Measurements from ENCODE around the gene RHNO1. TPM values are rescaled to one million over a fixed set of nuclear protein-coding genes. Genes with fewer than 3 reads are reported as not detected.

The RHNO1 gene
- total and polyA plus RNA-seq, 2 experiments from 2014 or later = 29.1 to 29.8 TPM

GRCh38 chr12:2900642-2901041, 23.6 kb downstream of the RHNO1 start:
- Histone ChIP-seq H2AFZ (no peak overlapping the region), H3K4me3 (no peak overlapping the region), H3K9me2 (replicated peaks; ENCODE audit: insufficient read depth) (no peaks in the 10 kb centered on the region), H3K4me1 (ENCODE audit: insufficient read depth) (no peaks in the 10 kb centered on the region), H3K27me3 (no peaks in the 10 kb centered on the region), H3K27ac (no peak overlapping the region), H3K9me3 (ENCODE audit: low read depth) (no peaks in the 10 kb centered on the region), H3K36me3 (replicated peaks; ENCODE audit: insufficient read depth, low read depth) (no peaks in the 10 kb centered on the region), H3K79me2 (peaks cover 66% of the 10 kb centered on the region), H4K20me1 (ENCODE audit: insufficient read depth, poor library complexity, severe bottlenecking) (peaks cover 21% of the 10 kb centered on the region), H3K4me2 (no peak overlapping the region)
- no peak for TF ChIP-seq EZH2phosphoT487 (IDR thresholded peaks at IDR 0.05; ENCODE audit: low read depth, severe bottlenecking, unreplicated experiment)
- TF ChIP-seq EZH2 (IDR thresholded peaks at IDR 0.05; ENCODE audit: borderline replicate concordance) = no peak
- TF ChIP-seq, protein P1, sequence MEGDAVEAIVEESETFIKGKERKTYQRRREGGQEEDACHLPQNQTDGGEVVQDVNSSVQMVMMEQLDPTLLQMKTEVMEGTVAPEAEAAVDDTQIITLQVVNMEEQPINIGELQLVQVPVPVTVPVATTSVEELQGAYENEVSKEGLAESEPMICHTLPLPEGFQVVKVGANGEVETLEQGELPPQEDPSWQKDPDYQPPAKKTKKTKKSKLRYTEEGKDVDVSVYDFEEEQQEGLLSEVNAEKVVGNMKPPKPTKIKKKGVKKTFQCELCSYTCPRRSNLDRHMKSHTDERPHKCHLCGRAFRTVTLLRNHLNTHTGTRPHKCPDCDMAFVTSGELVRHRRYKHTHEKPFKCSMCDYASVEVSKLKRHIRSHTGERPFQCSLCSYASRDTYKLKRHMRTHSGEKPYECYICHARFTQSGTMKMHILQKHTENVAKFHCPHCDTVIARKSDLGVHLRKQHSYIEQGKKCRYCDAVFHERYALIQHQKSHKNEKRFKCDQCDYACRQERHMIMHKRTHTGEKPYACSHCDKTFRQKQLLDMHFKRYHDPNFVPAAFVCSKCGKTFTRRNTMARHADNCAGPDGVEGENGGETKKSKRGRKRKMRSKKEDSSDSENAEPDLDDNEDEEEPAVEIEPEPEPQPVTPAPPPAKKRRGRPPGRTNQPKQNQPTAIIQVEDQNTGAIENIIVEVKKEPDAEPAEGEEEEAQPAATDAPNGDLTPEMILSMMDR (IDR thresholded peaks at IDR 0.05; ENCODE audit: poor library complexity) = no peak
- no peak for DNase-seq (ENCODE audit: low spot score)
- WGBS (ENCODE audit: low lambda C conversion rate, missing lambda C conversion rate) = 92% methylated on average over 8 of the region's 8 CpGs

- Histone ChIP-seq H3K79me2 (peaks cover 64% of the 10 kb centered on the region), H4K20me1 (ENCODE audit: insufficient read depth, poor library complexity, severe bottlenecking) (peaks cover 12% of the 10 kb centered on the region), H3K27ac (no peak overlapping the region), H2AFZ (no peak overlapping the region), H3K36me3 (replicated peaks; ENCODE audit: insufficient read depth, low read depth) (no peaks in the 10 kb centered on the region), H3K9me2 (replicated peaks; ENCODE audit: insufficient read depth) (no peaks in the 10 kb centered on the region), H3K27me3 (no peaks in the 10 kb centered on the region), H3K4me3 (no peak overlapping the region), H3K4me1 (ENCODE audit: insufficient read depth) (no peaks in the 10 kb centered on the region), H3K4me2 (no peak overlapping the region), H3K9me3 (ENCODE audit: low read depth) (no peaks in the 10 kb centered on the region)
- no peak for TF ChIP-seq EZH2phosphoT487 (IDR thresholded peaks at IDR 0.05; ENCODE audit: low read depth, severe bottlenecking, unreplicated experiment)
- no peak for TF ChIP-seq EZH2 (IDR thresholded peaks at IDR 0.05; ENCODE audit: borderline replicate concordance)
- TF ChIP-seq, protein P1 (IDR thresholded peaks at IDR 0.05; ENCODE audit: poor library complexity) = no peak
- DNase-seq (ENCODE audit: low spot score) = peak; percentile 13
- WGBS (ENCODE audit: low lambda C conversion rate, missing lambda C conversion rate) = 53% methylated on average over 4 of the region's 4 CpGs
Measured at GRCh38 chr12:2902272-2902880, 25.4 kb downstream of the RHNO1 start.

DNA sequence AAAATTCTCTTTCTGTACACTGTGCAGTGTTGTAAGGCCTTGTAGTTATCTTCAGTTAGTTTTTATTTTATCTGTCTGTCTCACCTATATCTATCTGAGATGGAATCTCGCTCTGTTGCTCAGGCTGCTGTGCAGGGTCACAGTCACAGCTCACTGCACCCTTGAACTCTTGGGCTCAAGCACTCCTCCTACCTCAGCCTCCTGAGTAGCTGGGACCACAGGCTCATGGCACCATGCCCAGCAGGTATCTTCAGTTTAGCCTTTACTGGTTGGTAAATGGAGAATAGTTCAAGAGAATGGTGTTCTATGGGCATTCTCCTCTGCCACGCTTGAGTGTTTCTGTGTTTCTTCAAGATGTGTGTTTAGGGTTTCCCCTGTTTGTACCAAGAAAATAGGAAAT, 27.2 kb downstream of the RHNO1 start:
- peaks cover 7% of the 10 kb centered on the region for H4K20me1 ChIP-seq (ENCODE audit: insufficient read depth, poor library complexity, severe bottlenecking)
- no peaks in the 10 kb centered on the region for H3K9me3 ChIP-seq (ENCODE audit: low read depth)
- H3K4me2 ChIP-seq = no peak overlapping the region
- TF ChIP-seq, protein P1 (IDR thresholded peaks at IDR 0.05; ENCODE audit: poor library complexity) = no peak
- no peak for TF ChIP-seq EZH2 (IDR thresholded peaks at IDR 0.05; ENCODE audit: borderline replicate concordance)
- no peak for TF ChIP-seq EZH2phosphoT487 (IDR thresholded peaks at IDR 0.05; ENCODE audit: low read depth, severe bottlenecking, unreplicated experiment)
- no peaks in the 10 kb centered on the region for H3K9me2 ChIP-seq (replicated peaks; ENCODE audit: insufficient read depth)
- no peaks in the 10 kb centered on the region for H3K36me3 ChIP-seq (replicated peaks; ENCODE audit: insufficient read depth, low read depth)
- H3K4me3 ChIP-seq = no peak overlapping the region
- no peak overlapping the region for H3K27ac ChIP-seq
- no peak overlapping the region for H2AFZ ChIP-seq
- H3K27me3 ChIP-seq = no peaks in the 10 kb centered on the region
- no peak for DNase-seq (ENCODE audit: low spot score)
- no peaks in the 10 kb centered on the region for H3K4me1 ChIP-seq (ENCODE audit: insufficient read depth)
- H3K79me2 ChIP-seq = peaks cover 60% of the 10 kb centered on the region
- 98% methylated on average over 2 of the region's 2 CpGs for WGBS (ENCODE audit: low lambda C conversion rate, missing lambda C conversion rate)
